Ascending aorta (tissue), 2 donors: ENCODE data around the gene PTGER1. TPM values are rescaled to one million over a fixed set of nuclear protein-coding genes. Genes with fewer than 3 reads are reported as not detected.
"Not testable (repeated sequence)": the region's sequence is repeated elsewhere in the genome, so short reads cannot be mapped to it uniquely, and the experiment has no call there.

ENCODE experiments used
- DNase-seq, 2 donors: peaks; one replicate each; pipeline ENCODE4 v3.0.0-alpha.2; 2019; ENCODE audit warnings: low spot score in 2 of 2
- H3K27ac ChIP-seq, 2 donors: fragments of 200-600 bp; sonication (generic); one replicate each; pipeline ENCODE4 v1.5.1; 2016 to 2017; ENCODE audit warnings: mild to moderate bottlenecking in 1 of 2
- H3K27me3 ChIP-seq: fragments of 200-600 bp; sonication (generic); one replicate; pipeline ENCODE4 v1.5.1; 2017
- H3K36me3 ChIP-seq, 2 donors: fragments of 200-600 bp; sonication (generic); one replicate each; pipeline ENCODE4 v1.5.1; 2016
- H3K4me1 ChIP-seq, 2 donors: fragments of 200-600 bp; sonication (generic); one replicate each; pipeline ENCODE4 v1.5.1; 2016 to 2017; ENCODE audit warnings: mild to moderate bottlenecking in 1 of 2
- H3K4me3 ChIP-seq, 2 donors: fragments of 200-600 bp; sonication (generic); one replicate each; pipeline ENCODE4 v1.5.1; 2016 to 2017; ENCODE audit warnings: mild to moderate bottlenecking in 1 of 2
- H3K9me3 ChIP-seq, 2 donors: fragments of 200-600 bp; sonication (generic); one replicate each; pipeline ENCODE4 v1.5.1; 2016
- intact Hi-C: fragments of 100-400 bp; cut with DNase I; formaldehyde crosslinking; loops from one replicate; pipeline ENCODE4 v1.15.1; 2023
- total RNA-seq: library from RNA; depleted of rRNA; stranded (reverse); fragments of >200 nt; gene quantifications from one replicate; pipeline ENCODE4 v1.1.0, GENCODE V29; 2016
- TF ChIP-seq, protein P1 (sequence below), 3 experiments: fragments of 200-600 bp in 2 of 3; fragments of 450-650 bp in 1 of 3; sonication (generic) in 2 of 3; IDR thresholded peaks; one replicate each; pipeline ENCODE4 v1.5.1; 2016 to 2019; ENCODE audit warnings: antibody characterized with exemption in 3 of 3, mild to moderate bottlenecking in 1 of 3, moderate library complexity in 1 of 3

The PTGER1 gene
- total RNA-seq, 1 donor from 2014 or later = 17.1 TPM

DNA sequence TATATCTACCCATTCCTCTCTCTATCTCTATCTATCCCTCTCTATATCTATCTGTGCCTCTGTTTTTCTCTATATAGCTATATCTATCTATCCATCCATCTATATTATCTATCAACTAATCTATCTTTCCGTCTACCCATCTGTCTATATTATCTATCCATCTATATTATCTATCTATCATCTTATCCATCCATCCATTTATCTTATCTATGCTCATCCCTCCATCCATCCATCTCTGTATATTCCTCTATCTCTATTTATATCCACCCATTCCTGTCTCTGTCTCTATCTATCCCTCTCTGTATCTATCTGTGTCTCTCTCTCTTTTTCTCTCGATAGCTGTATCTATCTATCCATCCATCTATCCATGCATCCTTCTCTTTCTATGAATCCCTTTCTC is 14.2 kb downstream of the PTGER1 start:
- DNase-seq = no peak
- peaks cover 54 to 66% of the 10 kb centered on the region in 2 donors for H3K36me3 ChIP-seq
- H3K9me3 ChIP-seq = no peaks in the 10 kb centered on the region
- intact Hi-C loops = no loop called here
- no peaks in the 10 kb centered on the region for H3K4me1 ChIP-seq
- H3K4me3 ChIP-seq = no peak overlapping the region
- TF ChIP-seq, protein P1, sequence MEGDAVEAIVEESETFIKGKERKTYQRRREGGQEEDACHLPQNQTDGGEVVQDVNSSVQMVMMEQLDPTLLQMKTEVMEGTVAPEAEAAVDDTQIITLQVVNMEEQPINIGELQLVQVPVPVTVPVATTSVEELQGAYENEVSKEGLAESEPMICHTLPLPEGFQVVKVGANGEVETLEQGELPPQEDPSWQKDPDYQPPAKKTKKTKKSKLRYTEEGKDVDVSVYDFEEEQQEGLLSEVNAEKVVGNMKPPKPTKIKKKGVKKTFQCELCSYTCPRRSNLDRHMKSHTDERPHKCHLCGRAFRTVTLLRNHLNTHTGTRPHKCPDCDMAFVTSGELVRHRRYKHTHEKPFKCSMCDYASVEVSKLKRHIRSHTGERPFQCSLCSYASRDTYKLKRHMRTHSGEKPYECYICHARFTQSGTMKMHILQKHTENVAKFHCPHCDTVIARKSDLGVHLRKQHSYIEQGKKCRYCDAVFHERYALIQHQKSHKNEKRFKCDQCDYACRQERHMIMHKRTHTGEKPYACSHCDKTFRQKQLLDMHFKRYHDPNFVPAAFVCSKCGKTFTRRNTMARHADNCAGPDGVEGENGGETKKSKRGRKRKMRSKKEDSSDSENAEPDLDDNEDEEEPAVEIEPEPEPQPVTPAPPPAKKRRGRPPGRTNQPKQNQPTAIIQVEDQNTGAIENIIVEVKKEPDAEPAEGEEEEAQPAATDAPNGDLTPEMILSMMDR (IDR thresholded peaks at IDR 0.05) = no peak
- no peak overlapping the region for H3K27ac ChIP-seq
- no peaks in the 10 kb centered on the region for H3K27me3 ChIP-seq

DNA sequence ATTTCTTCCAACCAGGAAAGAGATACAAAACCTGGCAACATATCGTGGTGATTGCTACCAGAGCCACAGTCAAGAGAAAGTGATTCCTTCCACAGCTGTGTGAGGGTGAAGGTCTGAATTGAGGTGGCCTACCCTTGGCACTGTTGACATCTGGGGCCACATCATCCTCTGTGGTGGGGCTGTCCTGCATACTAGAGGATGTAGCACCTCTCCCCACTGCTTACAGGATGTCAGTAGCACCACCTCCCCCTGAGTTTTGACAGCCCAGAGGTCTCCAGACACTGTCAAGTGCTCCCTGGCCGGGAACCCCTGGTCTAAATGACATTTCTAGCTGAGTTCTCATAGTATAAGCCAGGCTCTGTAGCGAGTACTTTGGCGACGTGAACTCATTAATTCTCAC is 15.5 kb downstream of the PTGER1 start:
- intact Hi-C loops = no loop called here
- Histone ChIP-seq H3K27me3 (no peaks in the 10 kb centered on the region), H3K9me3 (no peaks in the 10 kb centered on the region), H3K4me3 (no peak overlapping the region), H3K36me3 (peaks cover 51 to 69% of the 10 kb centered on the region in 2 donors), H3K27ac (no peak overlapping the region), H3K4me1 (no peaks in the 10 kb centered on the region)
- TF ChIP-seq, protein P1 (IDR thresholded peaks at IDR 0.05) = no peak
- DNase-seq = no peak

DNA sequence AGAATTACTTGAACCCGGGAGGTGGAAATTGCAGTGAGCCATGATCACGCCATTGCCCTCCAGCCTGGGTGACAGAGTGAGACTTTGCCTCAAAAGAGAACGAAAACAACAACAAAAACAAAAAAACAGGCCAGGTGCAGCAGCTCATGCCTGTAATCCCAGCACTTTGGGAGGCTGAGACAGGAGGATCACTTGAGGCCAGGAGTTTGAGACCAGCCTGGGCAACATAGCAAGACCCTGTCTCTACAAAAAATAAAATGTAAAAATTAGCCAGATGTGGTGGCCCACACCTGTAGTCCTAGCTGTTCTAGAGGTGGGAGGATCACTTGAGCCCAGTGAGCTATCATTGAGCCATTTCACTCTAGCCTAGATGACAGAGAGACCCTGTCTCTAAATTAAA is 22.9 kb downstream of the PTGER1 start:
- H3K36me3 ChIP-seq = peaks cover 67 to 69% of the 10 kb centered on the region in 2 donors
- H3K9me3 ChIP-seq, intact Hi-C loops, H3K4me1 ChIP-seq, H3K27me3 ChIP-seq, DNase-seq, H3K4me3 ChIP-seq, H3K27ac ChIP-seq: not testable (repeated sequence)

DNA sequence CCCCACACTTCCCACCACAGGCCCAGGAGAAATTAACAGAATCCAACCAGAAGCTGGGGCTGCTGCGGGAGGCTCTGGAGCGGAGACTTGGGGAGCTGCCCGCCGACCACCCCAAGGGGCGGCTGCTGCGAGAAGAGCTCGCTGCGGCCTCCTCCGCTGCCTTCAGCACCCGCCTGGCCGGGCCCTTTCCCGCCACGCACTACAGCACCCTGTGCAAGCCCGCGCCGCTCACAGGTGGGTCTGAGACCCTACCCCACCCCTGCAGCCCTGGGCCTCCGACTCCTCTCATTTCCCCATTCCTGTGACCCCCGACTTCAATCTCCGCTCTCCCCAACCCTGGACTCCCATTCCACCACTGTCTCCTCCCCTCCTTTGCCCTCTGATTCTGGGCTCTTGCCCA is 24.3 kb downstream of the PTGER1 start:
- no peak for DNase-seq
- Histone ChIP-seq H3K27me3 (no peaks in the 10 kb centered on the region), H3K4me1 (no peaks in the 10 kb centered on the region), H3K27ac (no peak overlapping the region), H3K9me3 (no peaks in the 10 kb centered on the region), H3K4me3 (no peak overlapping the region), H3K36me3 (peaks cover 81 to 83% of the 10 kb centered on the region in 2 donors)
- intact Hi-C loops = no loop called here
- TF ChIP-seq, protein P1 (IDR thresholded peaks at IDR 0.05) = no peak

DNA sequence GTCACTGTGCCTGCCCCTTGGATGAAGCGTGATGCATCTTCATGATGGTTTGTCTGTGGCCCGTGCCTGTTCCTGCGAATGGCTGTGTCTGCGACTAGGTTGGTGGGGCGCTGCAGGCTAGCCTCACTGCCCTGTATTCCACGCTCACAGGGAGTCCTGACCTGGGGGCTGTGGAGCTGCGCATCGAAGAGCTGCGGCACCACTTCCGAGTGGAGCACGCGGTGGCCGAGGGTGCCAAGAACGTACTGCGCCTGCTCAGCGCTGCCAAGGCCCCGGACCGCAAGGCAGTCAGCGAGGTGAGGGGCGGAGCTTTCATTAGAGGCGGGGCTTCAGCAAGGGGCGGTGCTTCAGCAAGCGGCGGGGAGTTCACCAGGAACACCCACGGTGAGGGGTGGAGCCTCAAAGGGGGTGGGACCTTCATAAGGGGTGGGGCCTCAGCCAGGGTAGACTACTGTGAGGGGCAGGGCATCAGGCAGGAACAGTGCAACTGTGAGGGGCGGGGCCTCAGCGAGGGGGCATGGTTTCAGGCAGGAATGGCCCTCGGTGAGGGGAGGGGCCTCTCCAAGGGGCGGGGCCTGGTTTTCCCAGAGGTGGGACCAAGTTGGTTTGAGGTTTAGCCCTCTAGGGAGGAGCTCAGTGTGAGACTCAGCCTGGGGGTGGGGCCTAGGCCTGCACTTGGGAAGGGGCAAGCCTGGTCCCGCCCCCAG is 24.8 kb downstream of the PTGER1 start:
- intact Hi-C loops = no loop called here
- DNase-seq = no peak
- TF ChIP-seq, protein P1 (IDR thresholded peaks at IDR 0.05) = no peak
- Histone ChIP-seq H3K4me3 (no peak overlapping the region), H3K4me1 (no peaks in the 10 kb centered on the region), H3K9me3 (no peaks in the 10 kb centered on the region), H3K36me3 (peaks cover 85 to 86% of the 10 kb centered on the region in 2 donors), H3K27ac (no peak overlapping the region), H3K27me3 (no peaks in the 10 kb centered on the region)

DNA sequence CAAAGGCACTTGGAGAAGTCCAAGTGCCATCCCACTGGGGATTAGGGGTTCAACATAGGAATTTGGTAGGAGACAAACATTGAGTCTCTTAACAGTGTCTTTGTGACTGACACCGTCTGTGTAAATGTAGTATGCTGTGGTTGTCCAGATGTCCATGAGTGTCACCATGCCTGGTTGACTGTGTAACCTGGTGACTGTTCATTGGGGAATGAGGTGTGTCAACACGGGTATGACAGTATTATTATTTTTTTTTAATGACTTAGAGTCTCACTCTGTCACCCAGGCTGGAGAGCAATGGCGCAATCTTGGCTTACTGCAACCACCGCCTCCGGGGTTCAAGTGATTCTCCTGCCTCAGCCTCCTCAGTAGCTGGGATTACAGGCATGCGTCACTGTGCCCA is 25.8 kb downstream of the PTGER1 start:
- Histone ChIP-seq H3K9me3 (no peaks in the 10 kb centered on the region), H3K36me3 (peaks cover 90% of the 10 kb centered on the region in 2 donors), H3K4me1 (no peaks in the 10 kb centered on the region), H3K27me3 (no peaks in the 10 kb centered on the region), H3K27ac (no peak overlapping the region), H3K4me3 (no peak overlapping the region)
- intact Hi-C loops = no loop called here
- TF ChIP-seq, protein P1 (IDR thresholded peaks at IDR 0.05) = no peak
- no peak for DNase-seq
